WERI-Rb-1 (cell line): ENCODE data around the gene POC1B.

ENCODE experiments used
- DNase-seq: peaks from one replicate; pipeline ENCODE4 v3.0.0-alpha.2; 2020
- H3K27ac ChIP-seq: fragments of 250-450 bp; sonication (Bioruptor Pico); 2 replicates; pipeline ENCODE4 v1.5.1; 2020; ENCODE audit warnings: mild to moderate bottlenecking, moderate library complexity
- H3K27me3 ChIP-seq: fragments of 250-450 bp; sonication (Bioruptor Pico); 2 replicates; pipeline ENCODE4 v1.5.1; 2021; ENCODE audit warnings: mild to moderate bottlenecking, low read depth, moderate library complexity; ENCODE audit not compliant: insufficient read depth, severe bottlenecking
- H3K36me3 ChIP-seq: fragments of 250-450 bp; sonication (Bioruptor Pico); 2 replicates; pipeline ENCODE4 v1.5.1; 2020; ENCODE audit warnings: mild to moderate bottlenecking, moderate library complexity
- H3K4me3 ChIP-seq: 2 replicates; pipeline ENCODE4 v1.5.1; 2011; ENCODE audit warnings: low read depth, mild to moderate bottlenecking, control low read depth, low read length
- H3K9me3 ChIP-seq: fragments of 250-450 bp; sonication (Bioruptor Pico); 2 replicates; pipeline ENCODE4 v1.5.1; 2021; ENCODE audit warnings: mild to moderate bottlenecking, moderate library complexity; ENCODE audit not compliant: severe bottlenecking
- CTCF ChIP-seq: IDR thresholded peaks from 2 replicates; pipeline ENCODE4 v1.5.1; 2011; ENCODE audit warnings: low read depth, mild to moderate bottlenecking, control low read depth, inconsistent platforms, low read length

The POC1B gene

GRCh38 chr12:89501793-89502192 is 24.1 kb downstream of the POC1B start:
- H3K27ac ChIP-seq: no peak overlapping the region
- TF ChIP-seq CTCF: no peak
- no peaks in the 10 kb centered on the region for H3K36me3 ChIP-seq
- H3K9me3 ChIP-seq: no peaks in the 10 kb centered on the region
- no peaks in the 10 kb centered on the region for H3K27me3 ChIP-seq
- no peak overlapping the region for H3K4me3 ChIP-seq
- DNase-seq: no peak

- no peak for TF ChIP-seq CTCF
- no peaks in the 10 kb centered on the region for H3K27me3 ChIP-seq
- no peaks in the 10 kb centered on the region for H3K9me3 ChIP-seq
- no peak overlapping the region for H3K4me3 ChIP-seq
- no peaks in the 10 kb centered on the region for H3K36me3 ChIP-seq
- H3K27ac ChIP-seq: no peak overlapping the region
- DNase-seq: no peak
Observed at GRCh38 chr12:89499857-89500256, 26.0 kb downstream of the POC1B start.

GRCh38 chr12:89497467-89497866 is 28.4 kb downstream of the POC1B start:
- Histone ChIP-seq H3K36me3 (no peaks in the 10 kb centered on the region), H3K27ac (no peak overlapping the region), H3K4me3 (no peak overlapping the region), H3K9me3 (no peaks in the 10 kb centered on the region), H3K27me3 (no peaks in the 10 kb centered on the region)
- no peak for DNase-seq
- no peak for TF ChIP-seq CTCF

GRCh38 chr12:89497005-89497404 is 28.8 kb downstream of the POC1B start:
- H3K27ac ChIP-seq: no peak overlapping the region
- TF ChIP-seq CTCF: no peak
- no peaks in the 10 kb centered on the region for H3K9me3 ChIP-seq
- H3K4me3 ChIP-seq: no peak overlapping the region
- H3K27me3 ChIP-seq: no peaks in the 10 kb centered on the region
- no peaks in the 10 kb centered on the region for H3K36me3 ChIP-seq
- DNase-seq: no peak

GRCh38 chr12:89494411-89495231 is 31.2 kb downstream of the POC1B start:
- no peaks in the 10 kb centered on the region; the same call in 1 of the 2 replicates for H3K36me3 ChIP-seq
- H3K9me3 ChIP-seq: no peaks in the 10 kb centered on the region
- no peaks in the 10 kb centered on the region for H3K27me3 ChIP-seq
- no peak for DNase-seq
- no peak for TF ChIP-seq CTCF
- H3K27ac ChIP-seq: no peak overlapping the region
- no peak overlapping the region for H3K4me3 ChIP-seq
